A549 treated with AZD9567 at 1 μM for 4 hours (cell line): ENCODE data around the gene SLF2. TPM values are rescaled to one million over a fixed set of nuclear protein-coding genes. Genes with fewer than 3 reads are reported as not detected.

ENCODE experiments used
- total RNA-seq: library from RNA; stranded (reverse); fragments of 200-300 nt; extraction: Qiagen RNA extraction; gene quantifications from 5 replicates; pipeline ENCODE4 v1.2.3, GENCODE V29; 2022; ENCODE audit not compliant: insufficient read depth

SLF2 gene
- 8.7 to 11.4 TPM (median 10.2 TPM) in 5 replicates for total RNA-seq

GRCh38 chr10:100912605-100913469 is at the start of gene SLF2:
Gene SLF2 (plus strand): TSS chr10:100912963. CDS start chr10:100913111, 148 bp downstream.

GRCh38 chr10:100969187-100970075 is 56.7 kb downstream of the SLF2 start, which contains the start of gene SEMA4G:
Gene SEMA4G (plus strand): TSS chr10:100969504. CDS start chr10:100972913, 3,409 bp downstream.

GRCh38 chr10:100986952-100987684 is 74.4 kb downstream of the SLF2 start, which contains the start of the genes MRPL43 and TWNK:
Gene MRPL43 (minus strand): TSS chr10:100987497. CDS start chr10:100987443, 54 bp downstream.
Gene TWNK (plus strand): TSS chr10:100987543. CDS start chr10:100988211, 668 bp downstream.

GRCh38 chr10:100999742-101000126 is 87.0 kb downstream of the SLF2 start, which contains the start of gene LZTS2:
Gene LZTS2 (plus strand): TSS chr10:100999808. CDS start chr10:101002539, 2,731 bp downstream.

Other genes with a start within 250 kb of the SLF2 start
- 0.12 to 0.24 TPM (median 0.19 TPM) in 4 of 5 replicates, not detected in the other for gene PAX2, start 167.4 kb upstream of the SLF2 start, total RNA-seq
- 7.4 to 11.0 TPM (median 7.9 TPM) in 5 replicates for gene SEMA4G, start 56.5 kb downstream of the SLF2 start, total RNA-seq
- gene MRPL43, start 74.5 kb downstream of the SLF2 start, total RNA-seq: 54.7 to 98.8 TPM (median 94.2 TPM) in 5 replicates
- gene TWNK, start 74.6 kb downstream of the SLF2 start, total RNA-seq: 37.7 to 43.8 TPM (median 40.0 TPM) in 5 replicates
- 24.4 to 42.4 TPM (median 40.1 TPM) in 5 replicates for gene LZTS2, start 86.8 kb downstream of the SLF2 start, total RNA-seq
- gene PDZD7, start 118.2 kb downstream of the SLF2 start, total RNA-seq: 0.73 to 1.1 TPM (median 1.0 TPM) in 4 of 5 replicates, not detected in the other
- gene SFXN3, start 118.3 kb downstream of the SLF2 start, total RNA-seq: 36.8 to 47.7 TPM (median 45.4 TPM) in 5 replicates
- gene KAZALD1, start 149.0 kb downstream of the SLF2 start, total RNA-seq: 2.1 to 3.1 TPM (median 2.6 TPM) in 4 of 5 replicates, not detected in the other
- not detected in 5 replicates for gene TLX1, start 218.3 kb downstream of the SLF2 start, total RNA-seq